K562 (cell line): ENCODE data around the gene FLAD1. TPM values are rescaled to one million over a fixed set of nuclear protein-coding genes. Genes with fewer than 3 reads are reported as not detected.
A peak's percentile ranks its signal among the peaks of the same experiment; 100 is the strongest.

Experiments used
- BCLAF1 ChIP-seq, 2 experiments: fragments of 450-650 bp in 1 of 2; IDR thresholded peaks; 2 replicates each; pipeline ENCODE4 v1.6.1; 2011 to 2017; ENCODE audit warnings: low read depth in 2 of 2, antibody characterized with exemption in 1 of 2, borderline replicate concordance in 1 of 2, low read length in 1 of 2, mild to moderate bottlenecking in 1 of 2, mixed read lengths in 1 of 2; ENCODE audit not compliant: control insufficient read depth in 1 of 2
- BRD4 ChIP-seq: fragments of 200-600 bp; sonication (generic); IDR thresholded peaks from 2 replicates; pipeline ENCODE4 v1.6.1; 2017; ENCODE audit warnings: inconsistent platforms
- CBX3 ChIP-seq, 2 experiments: IDR thresholded peaks; 1 replicate in 1 of 2; 2 replicates in 1 of 2; pipeline ENCODE4 v1.6.1; 2012; ENCODE audit warnings: inconsistent platforms in 2 of 2, low read length in 2 of 2, borderline replicate concordance in 1 of 2, control low read depth in 1 of 2
- E2F4 ChIP-seq: sonication (generic); formaldehyde crosslinking; IDR thresholded peaks from 2 replicates; pipeline ENCODE4 v1.8.0; 2022; ENCODE audit warnings: mild to moderate bottlenecking, low read depth, missing genetic modification reagents
- E4F1 ChIP-seq: fragments of 250-450 bp; sonication (Bioruptor Pico); IDR thresholded peaks from 2 replicates; pipeline ENCODE4 v1.5.0; 2021; ENCODE audit warnings: mild to moderate bottlenecking, borderline replicate concordance
- ELK1 ChIP-seq: sonication (generic); formaldehyde crosslinking; IDR thresholded peaks from 2 replicates; pipeline ENCODE4 v1.8.1; 2022; ENCODE audit warnings: missing genetic modification reagents
- FOSL1 ChIP-seq: fragments of 200-800 bp; sonication (Bioruptor generic); conservative IDR thresholded peaks from 2 replicates; pipeline ENCODE4 v1.6.1; 2016; ENCODE audit warnings: missing genetic modification characterization, missing compliant biosample characterization
- FOXO4 ChIP-seq: fragments of 450-650 bp; formaldehyde crosslinking; IDR thresholded peaks from 2 replicates; pipeline ENCODE4 v1.4.0; 2020; ENCODE audit warnings: mild to moderate bottlenecking, moderate library complexity
- MBD2 ChIP-seq: sonication (generic); IDR thresholded peaks from 2 replicates; pipeline ENCODE4 v1.6.1; 2016; ENCODE audit warnings: low read depth, borderline replicate concordance
- MXI1 ChIP-seq: IDR thresholded peaks from 2 replicates; pipeline ENCODE4 v1.6.1; 2011; ENCODE audit warnings: low read depth, mild to moderate bottlenecking, improper control_type of control experiment, low read length
- PPARD ChIP-seq: fragments of 250-450 bp; sonication (Bioruptor Pico); IDR thresholded peaks from 2 replicates; pipeline ENCODE4 v1.8.0; 2022; ENCODE audit warnings: inconsistent platforms, mild to moderate bottlenecking, moderate library complexity
- SREBF2 ChIP-seq: sonication (generic); formaldehyde crosslinking; IDR thresholded peaks from 2 replicates; pipeline ENCODE4 v1.4.0; 2020; ENCODE audit warnings: mild to moderate bottlenecking, missing genetic modification reagents
- TRIM25 ChIP-seq: fragments of 450-650 bp; IDR thresholded peaks from 2 replicates; pipeline ENCODE4 v1.7.0; 2016; ENCODE audit warnings: borderline replicate concordance
- TRIM28 ChIP-seq: fragments of 450-650 bp; IDR thresholded peaks from 2 replicates; pipeline ENCODE4 v1.6.1; 2017
- ZNF174 ChIP-seq: fragments of 250-450 bp; sonication (Bioruptor Pico); IDR thresholded peaks from 2 replicates; pipeline ENCODE4 v1.4.0; 2020; ENCODE audit warnings: mild to moderate bottlenecking
- ZNF785 ChIP-seq: fragments of 250-450 bp; sonication (Bioruptor Pico); IDR thresholded peaks from 2 replicates; pipeline ENCODE4 v1.4.0; 2020; ENCODE audit warnings: mild to moderate bottlenecking
- polyA plus RNA-seq, 8 experiments: library from polyadenylated mRNA; depleted of rRNA in 4 of 8; stranded (reverse) in 5 of 8; unstranded in 3 of 8; fragments of >200 nt; fragmentation: Nextera tagmentation in 2 of 8; fragmentation: Illumina TruSeq in 1 of 8; extraction: Ambion mirVana in 2 of 8; extraction: Trizol in 1 of 8; gene quantifications; 2 replicates each; pipeline versions ENCODE4 v1.2.1 to v1.2.3, GENCODE V29; 2011 to 2014; ENCODE audit warnings: inconsistent platforms in 1 of 8, missing spikeins in 1 of 8
- total RNA-seq, 7 experiments: library from RNA; depleted of rRNA in 6 of 7; stranded (reverse); fragments of >200 nt in 6 of 7; fragmentation: Illumina TruSeq in 2 of 7; extraction: Trizol in 2 of 7; gene quantifications; 2 replicates each; pipeline versions ENCODE4 v1.2.1 to v1.2.3, GENCODE V29; 2011 to 2021; ENCODE audit warnings: low replicate concordance in 1 of 7

The FLAD1 gene
- total and polyA plus RNA-seq, 9 of the 15 experiments (the other 6 are each of a cell fraction or from before 2014, with no cell fraction given) = 24.9 to 85.8 (median 67.0) TPM

GRCh38 chr1:154974808-154975408 lies 8.2 kb upstream of the FLAD1 start (continued):
- TF ChIP-seq E2F4 (no peak), E4F1 (no peak), TRIM28 (no peak), BRD4 (0 out of 2 replicates have a peak, but pooled peaks have one; percentile 1), PPARD (CRISPR knock-in tag) (no peak), FOSL1 (tag) (no peak), CBX3 (IDR thresholded peaks at IDR 0.05; ENCODE audit: borderline replicate concordance in 1 of 2, low read length in 2 of 2) (no peak), TRIM25 (no peak), MBD2 (no peak), ZNF785 (CRISPR knock-in tag) (no peak), MXI1 (no peak), BCLAF1 (IDR thresholded peaks at IDR 0.05; ENCODE audit: borderline replicate concordance in 1 of 2, control insufficient read depth in 1 of 2, low read depth in 2 of 2, low read length in 1 of 2) (no peak), ZNF174 (CRISPR knock-in tag) (no peak), ELK1 (CRISPR knock-in tag) (no peak), SREBF2 (CRISPR knock-in tag) (no peak), FOXO4 (CRISPR knock-in tag) (no peak)
